Measurements from ENCODE around the gene SLC7A8.
A peak's percentile ranks its signal among the peaks of the same experiment; 100 is the strongest.
"Not testable (repeated sequence)": the region's sequence is repeated elsewhere in the genome, so short reads cannot be mapped to it uniquely, and the experiment has no call there.

Gene SLC7A8

DNA sequence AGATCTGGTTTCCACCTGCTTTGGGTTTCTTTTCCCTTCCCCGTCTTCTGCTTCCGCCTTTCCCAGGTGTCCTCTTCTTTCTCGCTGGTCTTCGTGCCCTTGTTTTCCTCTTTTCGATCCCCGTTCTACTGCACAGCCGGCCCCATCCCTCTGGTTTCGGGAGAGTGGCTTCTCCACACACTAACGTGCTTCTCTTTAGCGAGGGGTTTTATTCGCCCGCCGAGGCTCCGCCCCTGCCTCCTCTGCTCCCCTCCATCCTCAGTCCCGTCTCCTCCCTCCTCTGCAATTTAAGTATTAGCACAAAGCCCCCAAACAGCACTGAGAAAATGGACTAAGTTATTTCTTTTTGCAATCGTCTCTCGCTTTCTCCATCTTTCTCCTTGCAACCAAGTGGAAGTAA lies at the start of gene SLC7A8:
SLC7A8 (minus strand) TSS at position 182 of the 400 bp plus-strand sequence. CDS start 746 bp downstream, outside the sequence.
- no peak for DNase-seq

DNA sequence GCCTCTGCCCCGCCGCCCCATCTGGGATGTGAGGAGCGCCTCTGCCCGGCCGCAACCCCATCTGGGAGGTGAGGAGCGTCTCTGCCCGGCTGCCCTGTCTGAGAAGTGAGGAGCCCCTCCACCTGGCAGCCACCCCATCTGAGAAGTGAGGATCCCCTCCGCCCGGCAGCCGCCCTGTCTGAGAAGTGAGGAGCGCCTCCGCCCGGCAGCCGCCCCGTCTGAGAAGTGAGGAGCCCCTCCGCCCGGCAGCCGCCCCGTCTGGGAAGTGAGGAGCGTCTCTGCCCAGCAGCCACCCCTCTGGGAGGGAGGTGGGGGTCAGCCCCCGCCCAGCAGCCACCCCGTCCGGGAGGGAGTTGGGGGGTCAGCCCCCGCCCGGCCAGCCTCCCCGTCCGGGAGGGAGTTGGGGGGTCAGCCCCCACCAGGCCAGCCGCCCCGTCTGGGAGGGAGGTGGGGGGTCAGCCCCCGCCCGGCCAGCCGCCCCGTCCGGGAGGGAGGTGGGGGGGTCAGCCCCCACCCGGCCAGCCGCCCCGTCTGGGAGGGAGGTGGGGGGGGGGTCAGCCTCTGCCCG lies 48.9 kb upstream of the SLC7A8 start:
- DNase-seq: not testable (repeated sequence)

DNA sequence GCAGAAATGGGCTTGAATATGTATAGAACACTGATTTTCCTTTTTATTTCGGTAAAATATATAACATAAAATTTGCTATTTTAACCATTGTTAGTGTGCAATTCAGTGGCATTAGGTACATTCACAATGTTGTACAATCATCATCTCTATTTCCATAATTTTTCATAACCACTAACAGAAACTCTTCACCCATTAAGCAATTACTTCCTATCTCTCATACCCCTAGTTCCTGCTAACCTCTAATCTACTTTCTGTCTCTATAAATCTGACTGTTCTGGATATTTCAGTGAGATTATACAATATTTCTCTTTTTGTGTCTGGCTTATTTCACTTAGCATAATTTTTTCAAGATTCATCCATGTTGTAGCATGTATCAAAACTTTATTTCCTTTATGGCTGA lies 45.4 kb upstream of the SLC7A8 start:
- DNase-seq: peak; percentile 26

DNA sequence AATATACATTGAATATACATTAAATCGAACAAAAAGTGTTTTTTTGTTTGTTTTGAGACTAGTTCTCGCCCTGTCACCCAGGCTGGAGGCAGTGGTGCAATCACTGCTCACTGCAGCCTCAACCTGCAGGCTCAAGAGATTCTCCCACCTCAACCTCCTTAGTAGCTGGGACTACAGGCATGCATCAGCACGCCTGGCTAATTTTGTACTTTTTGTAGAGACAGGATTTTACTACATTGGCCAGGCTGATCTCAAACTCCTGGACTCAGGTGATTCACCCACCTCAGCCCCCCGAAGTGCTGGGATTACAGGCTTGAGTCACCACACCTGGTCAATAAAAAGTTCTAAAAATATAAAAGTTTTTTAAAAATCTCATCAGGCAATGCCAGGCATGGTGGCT lies 44.1 kb upstream of the SLC7A8 start:
- no peak for DNase-seq

DNA sequence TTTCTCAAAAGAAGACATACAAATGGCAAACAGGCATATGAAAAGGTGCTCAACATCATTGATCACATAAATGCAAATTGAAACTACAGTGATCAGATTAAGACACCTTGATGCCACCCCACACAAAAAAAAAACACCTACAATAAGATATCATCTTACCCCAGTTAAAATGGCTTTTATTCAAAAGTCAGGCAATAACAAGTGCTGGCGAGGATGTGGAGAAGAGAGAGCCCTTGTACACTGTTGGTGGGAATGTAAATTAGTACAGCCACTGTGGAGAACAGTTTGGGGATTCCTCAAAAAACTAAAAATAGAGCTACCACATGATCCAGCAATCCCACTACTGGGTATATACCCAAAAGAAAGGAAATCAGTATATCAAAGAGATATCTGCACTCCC lies 41.5 kb upstream of the SLC7A8 start:
- not testable (repeated sequence) for DNase-seq

DNA sequence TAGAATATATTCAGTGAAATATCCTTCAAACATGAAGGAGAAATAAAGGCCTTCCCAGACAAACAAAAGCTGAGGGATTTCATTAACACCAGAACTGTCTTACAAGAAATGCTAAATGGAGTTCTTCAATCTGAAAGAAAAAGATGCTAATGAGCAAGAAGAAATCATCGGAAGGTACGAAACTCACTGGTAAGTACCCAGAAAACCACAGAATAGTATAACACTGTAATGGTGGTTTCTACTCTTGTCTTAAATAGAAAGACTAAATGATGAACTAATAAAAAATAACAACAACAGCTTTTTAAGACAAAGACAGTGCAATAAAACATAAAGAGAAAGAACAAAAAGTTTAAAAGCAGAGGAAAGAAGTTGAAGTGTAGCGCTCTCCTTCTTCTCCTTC lies 35.6 kb upstream of the SLC7A8 start:
- no peak for DNase-seq

DNA sequence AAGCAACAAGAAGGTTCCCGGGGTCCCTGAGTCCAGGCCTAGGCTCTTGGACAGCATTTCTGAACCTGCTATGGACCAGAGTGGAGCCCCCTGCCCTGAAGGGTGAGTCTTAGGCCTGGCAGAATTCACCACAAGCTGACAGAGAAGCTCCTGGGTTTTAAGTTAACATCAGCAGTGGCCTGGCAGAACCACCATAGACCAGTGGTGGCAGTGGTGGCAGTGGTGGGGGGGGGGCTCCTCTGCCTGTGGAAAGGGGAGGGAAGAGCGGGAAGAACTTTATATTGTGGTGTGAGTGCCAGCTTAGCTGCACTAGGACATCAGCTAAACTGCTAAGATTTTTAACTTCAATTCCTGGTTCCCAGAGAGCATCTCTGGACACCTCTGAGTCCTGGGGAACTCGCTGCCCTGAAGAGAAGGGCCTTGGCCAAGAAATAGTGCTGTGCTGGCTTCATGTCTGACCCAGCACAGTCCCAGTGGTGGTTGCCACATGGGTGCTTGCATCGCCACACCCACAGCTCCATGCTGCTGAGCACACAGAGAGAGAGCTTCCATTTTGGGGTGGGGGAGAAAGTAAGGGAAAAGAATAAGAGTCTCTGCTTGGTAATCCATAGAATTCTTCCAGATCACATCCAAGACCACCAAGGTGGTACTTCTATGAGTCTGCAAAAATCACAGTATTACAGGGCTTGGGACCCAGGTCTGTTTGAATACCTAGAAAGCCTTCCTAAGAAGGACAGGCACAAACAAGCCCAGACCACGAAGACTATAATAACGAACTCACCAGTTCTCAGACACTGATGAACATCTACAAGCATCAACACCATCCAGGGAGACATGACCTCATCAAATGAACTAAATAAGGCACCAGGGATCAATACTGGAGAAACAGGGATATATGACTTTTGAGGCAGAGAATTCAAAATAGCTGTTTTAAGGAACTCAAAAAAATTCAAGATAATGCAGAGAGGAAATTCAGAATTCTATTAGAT lies 33.9 kb upstream of the SLC7A8 start:
- no peak for DNase-seq

DNA sequence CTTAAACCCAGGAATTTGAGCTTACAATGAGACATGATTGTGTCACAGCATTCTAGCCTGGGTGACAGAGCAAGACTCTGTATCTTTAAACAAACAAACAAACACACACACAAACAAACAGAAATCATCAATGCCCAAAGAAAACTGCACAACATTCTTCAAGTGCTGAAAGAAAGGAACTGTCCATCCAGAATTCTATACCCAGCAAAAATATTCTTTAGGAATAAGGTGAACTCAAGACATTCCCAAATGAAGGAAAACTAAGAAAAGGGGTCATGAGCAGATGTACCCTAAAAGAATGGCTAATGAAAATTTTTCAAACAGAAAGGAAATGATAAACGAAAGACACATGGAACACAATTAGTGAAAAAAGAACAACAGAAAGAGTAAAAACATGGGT lies 32.0 kb upstream of the SLC7A8 start:
- no peak for DNase-seq

DNA sequence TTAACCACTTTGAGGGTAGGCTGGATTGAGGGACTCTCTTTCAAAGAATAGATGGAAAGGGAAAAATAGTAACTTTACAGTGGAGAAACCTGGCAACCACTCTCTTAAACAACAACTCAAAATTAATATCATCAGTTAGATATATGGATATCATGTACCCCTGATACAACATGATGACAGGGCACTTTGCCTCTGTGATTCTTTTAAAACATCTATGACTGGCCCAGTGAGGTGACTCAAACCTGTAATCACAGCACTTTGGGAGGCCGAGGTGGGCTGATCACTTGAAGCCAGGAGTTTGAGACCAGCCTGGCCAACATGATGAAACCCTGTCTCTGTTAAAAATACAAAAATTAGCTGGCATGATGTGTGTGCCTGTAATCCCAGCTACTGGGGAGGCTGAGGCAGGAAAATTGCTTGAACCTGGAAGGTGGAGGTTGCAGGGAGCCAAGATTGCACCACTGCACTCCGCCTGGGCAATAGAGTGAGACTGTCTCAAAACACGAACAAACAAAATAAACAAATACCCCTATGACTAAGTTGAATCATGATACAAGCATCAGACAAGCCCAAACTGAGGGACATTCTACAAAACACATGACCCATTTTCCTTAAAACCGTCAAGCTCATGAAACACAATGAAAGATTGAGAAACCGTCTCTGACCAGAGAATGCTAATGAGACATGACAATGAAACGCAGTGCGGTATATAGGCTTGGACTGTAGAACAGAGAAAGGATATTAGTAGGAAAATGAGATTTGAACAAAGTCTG lies 26.4 kb upstream of the SLC7A8 start:
- DNase-seq: no peak

DNA sequence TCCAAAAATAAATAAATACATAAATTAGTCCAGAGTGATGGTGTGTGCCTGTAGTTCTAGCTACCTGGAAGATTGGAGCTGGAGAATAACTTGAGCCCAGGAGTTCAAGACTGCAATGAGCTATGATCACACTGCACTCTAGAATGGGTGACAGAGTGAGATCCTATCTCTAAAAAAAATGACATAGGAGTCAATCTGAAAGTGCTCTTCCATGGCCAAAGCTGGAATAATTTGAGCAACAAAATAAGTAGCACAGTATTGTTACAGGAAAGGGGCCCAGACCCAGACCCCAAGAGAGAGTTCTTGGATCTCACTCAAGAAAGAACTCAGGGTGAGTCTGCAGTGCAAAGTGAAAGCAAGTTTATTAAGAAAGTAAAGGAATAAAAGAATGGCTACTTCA lies 24.9 kb upstream of the SLC7A8 start:
- no peak for DNase-seq

DNA sequence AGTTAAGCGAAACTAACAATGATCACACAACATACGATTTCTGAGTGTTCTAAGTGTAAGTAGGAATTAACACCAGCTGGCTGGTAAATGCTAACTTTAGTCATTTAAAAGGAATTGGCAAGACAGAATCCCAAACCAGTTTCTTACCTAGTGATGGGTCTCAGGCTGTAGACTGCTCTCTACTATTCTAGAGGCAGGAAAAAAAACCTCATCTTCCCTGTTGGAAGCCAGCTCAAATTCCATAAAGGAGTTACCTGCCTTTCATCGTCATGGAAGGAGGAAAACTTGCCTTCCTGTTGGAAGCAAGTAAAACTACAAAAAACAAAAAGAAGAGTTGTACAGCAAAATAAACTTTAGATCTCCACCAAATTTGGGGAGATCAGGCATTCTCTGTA lies 23.7 kb upstream of the SLC7A8 start:
- no peak for DNase-seq

DNA sequence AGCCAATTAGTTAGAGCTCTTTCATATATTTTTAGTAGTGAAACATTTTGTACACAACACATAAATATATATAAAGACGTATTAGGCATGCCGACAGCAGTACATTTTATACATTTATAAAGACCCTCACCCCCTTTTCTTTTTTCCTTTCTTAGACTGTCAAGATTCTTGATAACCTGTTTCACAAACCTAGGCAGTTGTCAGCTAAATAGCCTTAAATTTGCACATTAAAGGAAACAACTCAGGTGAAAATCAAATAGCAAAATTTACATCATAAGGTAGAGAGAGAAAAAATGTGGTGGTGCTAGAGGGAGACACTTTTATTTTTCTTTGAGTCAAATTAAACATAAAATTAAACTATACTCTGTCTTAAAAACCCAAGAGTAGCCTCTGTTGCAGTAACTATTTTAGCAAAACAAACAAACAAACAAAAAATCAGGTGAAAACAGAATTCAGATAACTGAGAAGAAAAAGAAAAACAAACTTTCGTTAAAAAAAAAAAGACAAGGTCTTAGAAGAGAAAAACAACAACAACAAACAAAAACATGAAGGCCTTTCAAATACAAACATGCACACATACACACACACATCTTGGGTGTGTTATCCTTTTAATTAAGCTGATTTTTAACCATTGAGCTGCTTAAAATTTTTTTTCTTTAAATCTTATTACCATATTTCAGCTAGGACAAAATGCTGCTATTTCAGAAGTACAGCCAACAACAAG lies 23.1 kb upstream of the SLC7A8 start:
- DNase-seq: no peak

DNA sequence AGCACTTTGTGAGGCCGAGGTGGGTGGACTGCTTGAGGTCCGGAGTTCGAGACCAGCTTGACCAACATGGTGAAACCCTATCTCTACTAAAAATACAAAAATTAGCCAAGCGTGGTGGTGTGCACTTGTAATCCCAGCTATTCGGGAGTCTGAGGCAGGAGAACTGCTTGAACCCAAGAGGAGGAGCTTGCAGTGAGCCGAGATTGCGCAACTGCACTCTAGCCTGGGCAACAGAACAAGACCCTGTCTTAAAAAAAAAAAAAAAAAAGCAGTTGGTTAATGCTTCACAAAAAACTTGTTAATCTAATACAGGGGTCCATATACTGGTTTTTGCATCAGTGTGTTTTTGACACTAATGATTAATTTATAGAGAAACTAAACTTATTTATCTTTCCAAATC lies 18.5 kb upstream of the SLC7A8 start:
- no peak for DNase-seq

DNA sequence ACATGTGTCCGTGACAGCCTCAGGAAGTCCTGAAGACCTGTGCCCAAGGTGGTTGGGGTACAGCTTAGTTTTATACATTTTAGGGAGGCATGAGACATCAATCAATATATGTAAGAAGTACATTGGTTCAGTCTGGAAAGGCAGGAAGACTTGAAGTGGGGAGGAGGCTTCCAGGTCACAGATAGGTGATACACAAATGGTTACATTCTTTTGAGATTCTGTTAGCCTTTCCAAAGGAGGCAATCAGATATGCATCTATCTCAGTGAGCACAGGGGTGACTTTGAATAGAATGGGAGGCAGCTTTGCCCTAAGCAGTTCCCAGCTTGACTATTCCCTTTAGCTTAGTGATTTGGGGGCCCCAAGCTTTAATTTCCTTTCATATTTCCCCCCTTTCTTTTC lies 15.7 kb upstream of the SLC7A8 start:
- DNase-seq: not testable (repeated sequence)

DNA sequence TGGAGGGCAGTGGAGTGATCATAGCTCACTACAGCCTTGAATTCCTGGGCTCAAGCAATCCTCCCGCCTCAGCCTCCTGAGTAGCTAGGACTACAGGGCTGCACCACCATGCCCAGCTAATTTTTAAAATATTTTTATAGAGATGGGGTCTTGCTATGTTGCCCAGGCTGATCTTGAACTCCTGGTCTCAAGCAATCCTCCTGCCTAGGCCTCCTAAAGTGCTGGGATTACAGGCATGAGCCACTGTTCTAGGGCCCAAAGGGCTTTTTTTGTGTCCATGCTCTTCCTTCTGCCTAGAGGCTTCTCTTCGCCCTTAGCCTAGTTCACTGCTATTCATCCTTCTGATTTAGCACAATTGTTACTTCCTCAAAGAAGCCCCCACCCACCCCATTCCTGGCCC lies 13.0 kb upstream of the SLC7A8 start:
- DNase-seq: not testable (repeated sequence)

DNA sequence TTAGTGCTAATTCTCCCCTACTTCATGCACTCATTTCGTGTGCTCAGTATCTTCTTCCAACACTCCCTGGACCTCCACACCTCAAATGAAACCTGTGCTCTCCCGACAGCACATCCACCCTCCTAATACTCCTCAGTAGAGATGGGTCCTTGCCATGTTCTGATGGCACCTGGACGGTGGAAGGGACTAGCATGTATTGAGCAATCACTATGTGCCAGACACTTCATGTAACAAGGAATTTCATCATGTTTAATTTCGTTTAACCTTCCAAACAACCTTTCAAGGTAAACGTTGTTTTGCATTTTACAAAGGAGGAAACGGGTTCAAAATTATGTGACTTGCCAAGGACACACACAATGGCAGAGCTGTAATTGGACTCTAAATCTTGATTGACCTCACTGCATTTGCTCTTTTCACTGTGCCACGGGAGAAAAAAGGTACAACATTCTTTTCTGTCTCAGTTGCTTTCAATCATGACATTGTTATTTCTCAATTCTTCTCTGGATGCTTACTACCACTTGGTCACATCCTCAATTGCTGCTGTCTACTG lies 12.2 kb upstream of the SLC7A8 start:
- no peak for DNase-seq

DNA sequence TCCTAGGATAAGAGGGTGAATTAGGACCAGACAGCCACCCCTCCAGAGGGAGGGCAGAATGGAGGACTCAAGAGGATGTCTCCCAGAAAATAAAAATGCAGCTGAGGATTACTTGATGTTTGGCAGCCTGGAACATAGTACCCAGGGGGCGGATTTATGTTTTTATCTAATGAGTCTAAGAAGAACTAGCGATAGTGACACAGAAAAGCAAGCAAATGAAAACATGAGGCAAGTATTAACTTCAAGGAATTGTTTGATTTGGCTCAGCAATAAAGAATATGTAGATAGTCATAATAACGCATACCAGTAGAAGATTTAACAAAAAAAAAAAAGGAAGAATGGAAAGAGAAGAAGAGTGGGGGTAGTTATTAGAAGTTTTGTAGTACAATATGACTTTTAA lies 10.0 kb upstream of the SLC7A8 start:
- DNase-seq: no peak

DNA sequence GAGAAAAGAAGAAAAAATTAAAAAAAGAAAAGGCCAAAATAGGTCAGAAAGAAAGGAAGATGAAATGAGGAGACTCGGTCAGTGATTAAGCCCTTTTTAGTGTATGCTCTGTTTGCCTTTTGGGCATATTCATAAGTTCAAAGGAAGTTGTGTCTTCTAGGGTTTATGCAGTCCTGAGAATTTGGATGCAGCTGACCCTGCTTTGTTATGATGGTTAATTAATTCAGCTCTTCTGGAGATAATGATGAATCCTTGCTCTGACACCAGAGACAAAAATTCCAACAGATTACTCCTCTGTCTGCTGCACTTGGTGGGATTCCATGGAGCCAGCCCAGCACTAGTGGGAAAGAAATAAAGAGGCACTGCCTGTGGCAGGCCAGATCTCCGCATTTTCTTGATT lies 4.5 kb upstream of the SLC7A8 start:
- no peak for DNase-seq

DNA sequence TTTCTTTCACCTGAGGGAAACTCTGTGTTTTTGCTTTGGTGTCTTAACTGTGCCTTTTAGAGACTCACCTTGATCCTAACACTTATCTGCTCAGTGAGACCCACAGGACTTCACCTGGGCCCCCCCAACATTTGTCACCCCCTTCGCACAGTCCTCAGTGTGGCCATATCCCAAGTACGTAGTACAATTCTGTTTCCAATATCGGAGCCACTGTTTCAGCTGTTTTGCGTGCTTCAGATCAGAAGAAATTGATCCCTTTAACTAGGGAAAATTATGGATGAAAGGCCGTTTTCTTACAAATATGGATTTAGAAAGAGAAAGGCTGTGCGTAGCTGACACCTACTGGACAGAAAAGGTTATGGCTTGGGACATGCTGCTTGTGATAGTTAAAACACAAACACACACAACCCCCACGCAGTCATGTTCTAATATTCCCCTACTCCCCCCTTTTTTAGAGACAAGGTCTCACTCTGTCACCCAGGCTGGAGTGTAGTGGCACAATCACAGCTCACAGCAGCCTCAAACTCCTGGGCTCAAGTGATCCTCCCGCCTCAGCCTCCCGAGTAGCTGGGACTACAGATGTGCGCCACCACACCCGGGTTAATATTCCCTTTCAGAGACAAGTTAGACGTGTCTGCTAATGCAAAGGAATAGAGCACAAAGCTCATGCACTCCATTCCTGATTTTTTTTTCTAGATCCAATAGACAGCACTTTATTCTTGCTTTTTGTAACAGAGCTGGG lies 3.6 kb upstream of the SLC7A8 start:
- peak; percentile 77 for DNase-seq

DNA sequence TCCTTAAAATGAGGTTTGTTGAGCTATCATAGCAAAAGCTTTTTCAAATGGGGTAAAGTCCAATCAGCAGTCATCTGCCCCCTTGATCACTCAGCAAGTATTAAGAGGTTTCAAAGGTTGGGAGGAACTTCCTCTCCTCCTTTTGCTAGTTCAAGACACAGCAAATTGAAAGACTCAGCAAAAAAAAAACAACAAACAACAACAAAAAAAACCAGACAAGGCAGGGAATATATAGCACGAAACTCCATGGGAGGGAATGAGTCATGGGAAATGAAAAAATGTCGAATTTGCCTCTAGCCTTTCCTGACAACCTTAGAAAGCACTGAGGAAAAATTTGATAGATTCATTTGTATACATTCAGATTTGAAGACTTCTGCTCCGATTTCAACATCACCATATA lies 1.6 kb upstream of the SLC7A8 start:
- no peak for DNase-seq

DNA sequence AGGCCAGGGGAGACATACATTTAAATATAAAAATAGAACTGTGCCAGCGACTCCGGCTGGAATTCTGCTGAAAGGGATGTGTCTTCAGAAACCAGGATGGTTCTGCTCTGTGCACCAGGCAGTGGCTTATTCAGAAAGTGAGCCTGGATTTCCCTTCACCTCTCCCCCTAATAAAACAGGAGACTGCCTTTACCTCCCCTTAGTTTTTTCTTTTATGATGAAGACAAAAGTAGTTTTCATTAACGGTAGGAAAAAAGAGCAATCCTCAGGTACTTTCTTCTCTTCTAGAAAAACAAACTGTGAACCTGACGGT lies 346 bp downstream of the SLC7A8 start:
- DNase-seq: no peak
